Fibroblast of mammary gland (primary cell): ENCODE measurements around the gene ATE1.

Experiments used
- DNase-seq: peaks from one replicate; pipeline ENCODE4 v3.0.0-alpha.2; 2010; ENCODE audit warnings: low read depth
- H3K4me3 ChIP-seq: 2 replicates; pipeline ENCODE4 v1.5.1; 2011; ENCODE audit warnings: low read depth, mild to moderate bottlenecking, low read length, moderate library complexity; ENCODE audit not compliant: control insufficient read depth
- CTCF ChIP-seq: conservative IDR thresholded peaks from 2 replicates; pipeline ENCODE4 v1.5.1; 2011; ENCODE audit warnings: low read depth, low read length, inconsistent platforms; ENCODE audit not compliant: control insufficient read depth, insufficient read depth

The ATE1 gene

GRCh38 chr10:121735263-121735662 is 192.6 kb downstream of the ATE1 start:
- no peak for DNase-seq
- no peak overlapping the region for H3K4me3 ChIP-seq
- TF ChIP-seq CTCF: no peak

- peak; percentile 17 for DNase-seq
These were observed 193.2 kb downstream of the ATE1 start for GRCh38 chr10:121734589-121735045.

GRCh38 chr10:121732656-121733445 is 195.0 kb downstream of the ATE1 start:
- DNase-seq: no peak
- TF ChIP-seq CTCF: no peak
- no peak overlapping the region for H3K4me3 ChIP-seq

More at GRCh38 chr10:121734589-121735045, 193.2 kb downstream of the ATE1 start:
- peak; percentile 77 for TF ChIP-seq CTCF
- no peak overlapping the region for H3K4me3 ChIP-seq

GRCh38 chr10:121732172-121732571 is 195.7 kb downstream of the ATE1 start:
- DNase-seq: no peak
- H3K4me3 ChIP-seq: no peak overlapping the region
- no peak for TF ChIP-seq CTCF

- H3K4me3 ChIP-seq: no peak overlapping the region
- no peak for TF ChIP-seq CTCF
- no peak for DNase-seq
These were observed 203.5 kb downstream of the ATE1 start for GRCh38 chr10:121724282-121724681.

GRCh38 chr10:121722665-121723064 is 205.2 kb downstream of the ATE1 start:
- H3K4me3 ChIP-seq: no peak overlapping the region
- no peak for TF ChIP-seq CTCF
- peak; percentile 25 for DNase-seq

GRCh38 chr10:121721257-121721656 is 206.6 kb downstream of the ATE1 start:
- no peak for DNase-seq
- H3K4me3 ChIP-seq: no peak overlapping the region
- no peak for TF ChIP-seq CTCF
